Hematopoietic multipotent progenitor cell treated with erythropoietin and hydrocortisone succinate and interleukin-3 and kit ligand, for 15 days (in vitro differentiated cells): Measurements from ENCODE around the gene SLC2A6.

Experiments used
- DNase-seq: peaks from one replicate; pipeline ENCODE4 v3.0.0-alpha.2; 2015; ENCODE audit warnings: low spot score

The SLC2A6 gene

DNA sequence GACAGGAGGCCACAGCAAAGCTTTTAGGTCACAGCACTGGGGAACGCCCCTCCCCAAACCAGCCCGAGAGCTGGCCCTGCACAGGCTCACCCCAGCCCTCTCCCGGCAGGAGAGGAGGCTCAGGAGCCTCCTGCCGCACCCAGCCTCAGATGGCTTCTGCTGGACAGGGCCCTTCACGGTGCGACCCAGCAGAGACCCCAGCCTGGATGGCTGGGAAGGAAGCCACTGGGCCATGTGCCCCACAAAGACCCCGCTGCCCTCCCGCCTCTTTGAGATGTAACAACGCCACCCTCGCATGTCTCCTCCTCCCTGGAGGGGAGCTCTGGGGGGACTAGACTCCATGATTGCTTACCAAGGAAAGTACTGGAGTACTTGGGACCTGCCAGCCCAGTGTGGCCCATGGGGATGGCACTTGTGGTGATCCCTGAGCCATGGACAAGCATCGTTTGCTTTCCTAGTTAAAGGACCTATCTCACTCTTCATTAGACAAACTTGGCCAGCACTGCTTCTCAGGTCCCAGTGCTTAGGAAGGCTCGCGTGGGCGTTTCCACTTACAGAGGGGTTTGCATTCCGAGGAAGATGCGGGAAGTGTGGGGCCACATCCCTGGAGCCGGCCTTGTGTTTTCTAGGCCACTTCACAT is 36.8 kb upstream of the SLC2A6 start:
- no peak for DNase-seq

DNA sequence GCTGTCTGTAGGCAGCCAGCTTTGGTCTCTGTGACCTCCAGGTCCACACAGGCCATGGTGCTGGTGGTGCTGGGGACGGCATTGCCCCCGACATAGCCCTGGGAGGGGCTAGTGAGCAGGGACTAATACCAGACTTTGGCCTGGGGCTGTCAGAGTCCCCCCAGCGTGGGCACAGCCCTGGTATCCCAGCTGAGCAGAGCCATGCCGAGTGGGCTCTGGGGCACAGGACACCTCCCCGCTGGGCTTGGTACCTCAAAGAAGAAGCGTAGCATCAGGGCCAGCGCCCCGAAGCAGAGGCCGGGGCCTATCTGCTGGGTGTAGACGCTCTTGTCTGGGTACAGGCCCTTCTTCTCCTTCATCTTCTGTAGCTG is 36.3 kb upstream of the SLC2A6 start:
- no peak for DNase-seq

DNA sequence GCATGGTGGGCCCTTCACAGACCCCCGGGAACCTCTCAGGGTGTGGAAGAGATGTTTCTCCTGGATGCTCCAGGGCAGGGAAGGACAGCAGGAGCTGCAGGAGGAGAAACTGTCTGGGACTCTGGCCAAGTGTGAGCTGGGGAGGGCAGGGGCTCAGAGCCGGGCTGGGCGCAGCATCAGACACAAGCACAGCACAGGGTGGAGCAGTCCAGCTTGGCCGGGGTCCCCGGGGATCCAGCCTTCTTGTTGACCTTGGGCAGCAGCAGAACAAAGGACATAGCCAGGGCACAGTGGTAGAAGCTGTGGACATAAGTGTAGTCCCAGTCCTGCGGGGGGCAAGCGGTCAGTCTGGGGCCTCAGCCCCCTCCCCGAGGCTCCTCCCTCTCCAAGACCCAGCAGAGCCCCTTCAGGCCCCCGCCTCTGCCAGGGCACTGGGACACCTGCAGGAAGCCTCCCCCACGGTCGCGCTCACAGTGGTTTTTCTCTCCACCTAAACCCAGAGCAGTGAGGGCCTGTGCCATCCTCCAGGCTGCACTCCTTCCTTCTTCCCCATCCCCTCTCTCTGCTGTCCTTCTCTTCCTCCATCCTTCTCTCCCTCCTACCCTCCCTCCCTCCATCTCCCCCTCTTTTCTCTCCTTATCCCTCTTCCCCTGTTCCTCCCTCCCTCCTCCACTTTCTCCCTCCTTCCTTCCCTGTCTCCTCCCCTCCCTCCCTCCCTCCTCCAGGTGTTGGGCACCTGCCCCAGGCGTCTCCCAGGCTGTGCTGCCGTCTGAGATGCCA is 35.8 kb upstream of the SLC2A6 start:
- peak; percentile 11 for DNase-seq

DNA sequence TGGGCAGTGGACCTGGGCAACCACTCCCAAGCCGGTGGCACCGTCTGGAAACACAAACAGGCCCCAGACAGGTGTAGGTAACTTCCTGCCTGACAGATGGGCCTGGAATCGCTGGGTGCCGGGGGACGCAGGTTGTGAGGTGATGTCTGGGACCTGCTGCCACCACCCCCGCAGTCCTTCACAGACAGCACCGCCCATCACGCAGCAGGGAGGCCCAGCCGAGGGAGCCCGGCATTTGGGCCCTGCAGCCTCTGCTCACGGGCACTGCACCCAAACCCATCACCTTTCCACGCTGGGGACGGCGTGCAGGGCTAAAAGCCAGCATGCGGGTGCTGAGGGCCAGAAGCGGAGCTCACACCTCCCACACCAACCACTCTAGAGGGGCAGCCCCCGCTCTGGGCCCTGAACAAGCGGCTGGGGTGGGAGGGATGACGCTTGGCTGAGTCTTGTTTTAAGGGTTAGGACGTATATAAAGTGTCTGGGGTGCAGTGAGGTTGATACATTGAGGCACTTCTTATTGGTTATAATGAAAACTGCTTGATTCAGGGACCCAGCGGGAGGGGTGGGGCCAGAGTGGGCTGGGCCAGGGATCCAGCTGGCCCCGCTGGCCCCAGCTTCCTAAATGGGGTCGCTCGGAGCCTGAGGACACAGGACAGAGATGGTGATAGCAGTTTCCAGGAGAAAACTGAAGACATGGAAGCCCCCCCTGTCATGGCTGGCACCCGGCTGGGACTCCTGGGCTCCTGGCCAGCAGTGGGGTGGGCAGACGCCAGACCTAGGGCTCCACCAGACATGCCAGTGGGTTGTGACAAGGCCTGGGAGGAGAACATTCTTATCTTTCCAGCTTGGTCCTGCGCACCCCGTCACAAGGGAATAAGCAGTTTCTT is 34.6 kb upstream of the SLC2A6 start:
- peak; percentile 40 for DNase-seq

DNA sequence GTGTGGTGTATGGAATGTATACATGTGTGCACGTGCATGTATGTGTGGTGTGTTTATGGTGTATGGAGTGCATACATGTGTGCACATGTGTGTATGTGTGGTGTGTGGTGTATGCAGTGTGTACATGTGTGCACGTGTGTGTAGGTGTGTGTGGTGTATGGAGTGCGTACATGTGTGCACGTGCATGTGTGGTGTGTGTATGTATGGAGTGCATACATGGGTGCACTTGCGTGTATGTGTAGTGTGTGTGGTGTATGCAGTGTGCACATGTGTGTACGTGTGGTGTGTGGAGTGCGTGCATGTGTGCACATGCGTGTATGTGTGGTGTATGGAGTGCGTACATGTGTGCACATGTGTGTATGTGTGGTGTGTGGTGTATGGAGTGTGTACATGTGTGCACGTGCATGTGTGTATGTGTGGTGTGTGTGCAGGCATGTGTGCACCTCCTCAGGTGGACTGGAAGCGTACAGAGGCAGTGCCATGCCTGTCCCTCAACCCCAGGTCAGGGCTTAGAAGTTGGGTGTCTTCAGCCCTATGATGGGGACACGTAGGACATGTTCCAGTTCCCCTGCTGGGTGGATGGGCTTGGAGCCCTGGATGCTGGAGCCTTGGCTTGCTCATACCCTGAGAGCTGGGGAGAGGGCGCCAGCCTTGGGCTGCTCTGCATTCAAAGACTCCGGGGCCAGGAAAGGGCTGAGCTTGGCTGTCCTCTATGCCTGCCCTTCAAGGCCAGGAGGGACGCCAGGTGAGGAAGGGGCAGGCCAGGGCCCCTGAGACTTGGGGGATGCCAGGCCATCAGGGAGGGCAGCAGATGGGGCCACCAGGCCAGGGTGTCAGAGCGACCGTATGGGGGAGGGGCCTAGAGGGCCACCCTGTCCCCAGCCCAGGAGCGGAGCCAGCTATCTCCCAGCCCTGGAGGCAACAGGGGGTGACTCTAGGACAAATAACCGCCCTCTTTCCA is 33.6 kb upstream of the SLC2A6 start:
- DNase-seq = no peak

DNA sequence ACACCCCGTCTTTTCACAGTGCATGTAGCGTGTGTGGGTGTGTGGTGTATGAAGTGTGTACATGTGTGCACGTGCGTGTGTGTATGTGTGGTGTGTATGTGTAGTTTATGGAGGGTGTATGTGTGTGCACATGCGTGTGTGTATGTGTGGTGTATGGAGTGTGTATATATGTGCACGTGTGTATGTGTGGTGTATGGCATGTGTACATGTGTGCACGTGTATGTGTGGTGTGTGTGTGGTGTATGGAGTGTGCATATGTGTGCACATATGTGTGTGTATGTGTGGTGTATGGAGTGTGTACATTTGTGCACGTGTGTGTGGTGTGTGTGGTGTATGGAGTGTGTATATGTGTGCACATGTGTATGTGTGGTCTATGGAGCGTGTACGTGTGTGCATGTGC is 32.7 kb upstream of the SLC2A6 start:
- no peak for DNase-seq

DNA sequence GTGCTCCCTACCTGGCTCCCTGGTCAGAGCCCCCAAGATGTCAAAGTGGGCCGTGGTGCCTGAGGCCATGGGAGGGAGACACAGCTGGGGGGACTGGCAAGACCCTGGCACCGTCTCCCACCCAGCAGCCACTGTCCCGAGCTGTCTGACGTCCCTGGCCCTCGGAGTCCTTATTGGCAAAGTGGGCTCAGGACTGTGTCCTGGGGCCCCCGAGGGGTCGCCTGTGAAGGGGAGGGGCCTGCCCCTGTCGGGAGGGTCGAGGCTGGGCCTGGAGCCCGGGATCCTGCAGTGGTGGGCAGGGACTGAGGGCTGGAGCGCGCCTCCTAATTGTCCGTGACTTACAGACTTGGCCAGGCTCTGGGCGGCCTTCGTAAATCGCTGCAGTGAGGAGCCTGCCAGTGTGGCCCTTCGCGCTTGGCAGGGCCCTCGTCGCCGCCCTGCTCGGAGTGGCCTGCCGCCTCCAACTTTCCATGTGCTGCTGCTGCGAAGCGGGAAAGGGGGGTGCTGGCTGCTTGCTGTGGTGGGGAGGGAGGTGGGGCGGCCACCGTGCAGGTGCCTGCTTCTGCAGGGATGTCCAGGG is 32.1 kb upstream of the SLC2A6 start:
- DNase-seq = no peak

DNA sequence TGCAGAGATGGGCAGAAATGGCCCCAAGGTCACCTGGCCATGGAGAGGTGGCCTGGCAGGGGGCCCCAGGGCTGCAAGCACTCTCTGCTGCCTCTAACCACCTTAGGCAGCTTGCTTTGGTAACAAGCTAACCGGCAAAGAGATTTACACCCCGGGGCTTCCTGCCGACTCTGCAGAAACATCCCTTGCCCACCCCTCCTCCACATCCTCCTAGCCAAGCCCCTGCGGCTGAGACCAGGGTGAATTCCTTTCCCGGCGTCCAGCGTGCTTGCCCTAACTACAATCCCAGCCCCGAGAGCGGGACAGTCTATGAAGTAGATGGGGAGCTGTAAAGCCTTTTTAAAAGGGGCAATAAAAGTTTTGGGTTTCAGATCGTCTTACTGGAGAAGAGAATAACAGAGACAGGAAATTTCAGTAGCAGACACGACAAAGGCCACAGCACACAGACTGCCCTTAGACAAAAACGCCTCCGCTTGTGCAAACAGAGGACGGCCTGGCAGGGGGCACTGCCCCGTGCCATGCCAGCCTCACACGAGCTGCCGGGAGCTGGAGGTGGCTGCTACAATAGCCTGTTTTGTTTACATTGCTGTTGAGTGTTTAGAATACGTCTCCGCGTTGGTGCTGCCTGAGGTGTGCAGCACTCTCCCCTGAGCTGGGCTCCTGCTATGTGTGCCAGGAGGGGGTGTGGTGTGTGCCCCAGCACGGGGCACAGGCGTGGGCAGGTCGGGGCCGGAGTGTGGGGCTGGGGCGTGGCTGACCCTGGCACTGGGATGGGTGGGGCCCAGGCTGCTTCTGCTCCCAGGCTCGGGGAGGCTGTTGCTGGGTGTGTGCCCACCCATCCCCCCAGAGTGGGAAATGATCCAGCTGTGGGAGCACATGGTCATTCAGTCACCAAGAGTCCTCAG is 30.5 kb upstream of the SLC2A6 start:
- peak; percentile 15 for DNase-seq

DNA sequence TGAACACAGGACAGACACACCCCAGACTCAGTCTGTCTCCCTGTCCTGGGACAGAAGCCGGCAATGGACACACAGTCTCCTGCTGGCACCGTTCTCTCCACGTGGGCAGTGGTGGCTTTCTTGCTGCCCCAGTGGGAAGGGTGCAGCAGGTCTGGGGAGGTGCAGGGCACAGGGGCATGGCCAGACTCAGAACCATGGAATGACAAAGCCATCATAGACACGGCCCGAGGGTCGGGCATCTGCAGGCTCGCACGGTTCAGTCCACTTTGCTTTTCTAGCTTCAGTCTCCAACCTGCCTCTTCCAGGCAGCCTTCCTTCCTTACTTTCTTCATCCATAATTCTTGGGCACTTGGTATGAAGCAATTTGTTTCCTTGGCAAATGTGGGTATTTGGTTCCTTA is 29.1 kb upstream of the SLC2A6 start:
- DNase-seq = no peak

DNA sequence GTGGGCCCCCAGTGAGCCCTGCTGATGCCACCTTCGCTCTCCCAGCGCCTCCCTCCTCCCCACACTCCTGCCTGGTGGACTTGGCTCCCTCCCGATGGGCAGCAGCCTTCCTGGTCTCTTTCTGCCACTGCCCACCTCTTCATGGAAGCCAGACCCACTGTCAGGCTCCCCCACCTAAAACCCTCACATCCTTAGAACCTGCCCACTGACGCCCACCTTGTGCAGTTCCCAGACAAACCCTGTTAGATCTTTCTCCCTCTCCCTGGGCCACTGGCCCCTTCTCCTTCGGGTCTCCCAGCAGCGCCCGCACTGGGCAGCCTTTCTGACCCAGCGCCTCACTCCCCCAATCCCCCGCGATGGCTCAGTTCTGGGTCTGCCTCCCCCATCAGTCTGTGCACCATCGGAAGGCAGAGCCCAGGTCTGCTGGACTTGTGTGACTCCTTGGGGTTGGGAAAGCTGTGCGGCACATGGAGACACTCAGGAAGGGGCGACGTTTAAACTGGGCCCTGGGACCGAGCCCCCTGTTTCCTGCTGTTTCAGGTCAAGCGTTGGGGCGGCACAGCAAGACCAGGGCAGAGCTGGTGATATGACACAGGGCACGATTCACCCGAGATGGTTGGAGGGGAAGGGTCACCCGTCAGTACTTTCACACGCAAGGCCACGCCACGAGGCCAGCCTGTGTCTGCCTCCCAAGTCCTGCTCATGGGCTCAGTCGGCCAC is 28.5 kb upstream of the SLC2A6 start:
- DNase-seq = no peak

DNA sequence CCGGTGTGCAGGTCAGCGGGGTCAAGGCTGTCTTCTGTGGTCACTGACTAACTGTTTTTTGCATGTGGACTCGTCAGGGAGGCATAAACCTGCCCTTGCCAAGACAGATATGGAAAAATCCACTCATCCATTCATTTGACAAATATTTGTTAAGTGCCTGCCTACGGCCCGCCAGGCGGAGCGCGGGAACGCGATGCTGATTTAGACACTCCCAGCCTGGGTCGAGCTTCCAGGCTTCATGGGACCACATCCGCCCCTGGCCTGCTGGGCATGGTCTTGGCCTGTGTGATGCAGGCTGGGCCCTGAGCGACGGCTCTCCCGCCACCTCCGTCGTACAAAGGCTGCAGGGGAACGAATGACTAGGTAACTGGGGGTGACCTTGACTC is 27.7 kb upstream of the SLC2A6 start:
- DNase-seq = no peak

DNA sequence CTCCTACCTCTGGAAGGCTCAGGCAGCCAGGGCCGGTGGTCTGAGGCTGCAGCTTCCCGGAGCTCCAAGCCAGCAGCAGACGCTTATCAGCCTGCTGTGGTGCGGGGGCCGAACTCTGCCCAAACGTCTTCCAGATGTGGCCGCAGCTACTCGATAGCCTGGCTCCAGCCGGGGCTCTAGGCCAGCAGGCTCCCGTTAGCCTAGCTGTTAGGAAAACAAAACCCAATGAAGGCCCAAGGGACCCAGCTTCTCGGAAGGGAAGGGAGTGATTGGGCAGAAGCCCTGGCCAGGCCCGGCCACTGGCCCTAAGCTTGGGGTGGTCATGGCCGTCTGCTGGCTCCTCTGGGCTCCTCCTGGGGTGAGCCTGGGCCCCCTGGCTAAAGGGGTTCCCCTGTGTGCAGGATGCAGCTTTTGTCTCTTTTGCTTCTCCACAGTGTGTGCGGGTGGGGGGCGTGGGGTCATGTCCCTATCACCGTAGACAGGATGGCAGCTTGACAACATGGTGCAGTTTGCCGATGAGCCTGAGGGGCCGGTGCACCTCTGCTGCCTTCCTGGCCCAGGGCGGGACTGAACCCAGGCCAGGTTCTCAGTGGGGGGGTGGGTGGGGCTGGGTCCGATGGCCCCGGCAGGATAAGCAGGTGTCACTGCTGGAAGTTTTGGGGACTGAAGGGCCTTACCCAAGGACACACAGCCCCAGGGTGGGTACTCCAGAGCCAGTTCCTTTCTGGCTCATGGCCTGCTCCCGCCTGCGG is 27.2 kb upstream of the SLC2A6 start:
- no peak for DNase-seq

DNA sequence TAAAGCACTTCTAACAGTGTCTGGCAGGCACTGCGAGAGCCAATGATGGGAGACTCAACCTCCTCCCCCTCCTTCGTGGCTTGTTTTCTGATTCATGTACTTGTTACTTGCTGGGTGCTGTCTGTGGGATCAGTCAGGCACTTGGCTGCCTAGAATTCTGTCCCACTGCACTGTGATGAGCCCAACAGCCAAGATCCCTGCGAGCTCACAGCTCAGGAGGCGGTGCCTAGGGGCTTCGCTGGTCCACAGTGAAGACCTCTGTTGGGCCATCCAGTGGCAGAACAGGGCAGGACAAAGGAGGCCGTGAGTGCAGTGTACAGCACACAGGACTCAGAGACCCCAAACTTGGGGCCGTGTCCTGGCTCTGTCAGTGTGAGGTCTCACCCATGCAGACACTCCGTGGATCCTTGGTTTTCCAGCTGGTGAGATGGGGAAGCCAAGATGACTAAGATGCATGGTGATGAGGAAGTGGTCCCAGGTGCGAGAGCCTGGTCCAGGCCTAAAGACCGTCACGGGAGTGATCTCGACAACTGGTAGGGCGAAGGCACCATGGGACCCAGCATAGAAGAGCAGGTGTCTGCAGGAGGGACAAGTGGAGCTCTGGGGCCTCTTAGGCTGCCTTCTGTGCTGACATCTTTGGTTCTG is 26.4 kb upstream of the SLC2A6 start:
- DNase-seq = no peak

DNA sequence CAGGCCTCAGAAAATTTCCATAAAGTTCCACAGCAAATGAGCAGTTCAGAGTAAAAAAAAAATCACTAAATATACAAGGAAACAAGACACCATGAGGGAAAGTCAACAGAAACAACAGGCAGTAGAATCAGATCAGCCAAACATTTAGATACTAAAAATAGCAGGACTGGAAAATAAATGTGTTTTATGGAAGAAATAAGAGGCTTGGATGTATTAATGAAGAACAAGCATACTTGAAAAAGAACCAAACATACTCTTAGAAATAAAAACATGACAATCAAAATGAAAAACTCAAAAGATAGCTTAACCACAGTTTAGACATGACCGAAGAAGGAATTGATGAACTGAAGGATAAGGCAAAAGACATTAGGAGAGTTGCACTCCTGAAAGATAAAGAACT is 23.2 kb upstream of the SLC2A6 start:
- DNase-seq = no peak

DNA sequence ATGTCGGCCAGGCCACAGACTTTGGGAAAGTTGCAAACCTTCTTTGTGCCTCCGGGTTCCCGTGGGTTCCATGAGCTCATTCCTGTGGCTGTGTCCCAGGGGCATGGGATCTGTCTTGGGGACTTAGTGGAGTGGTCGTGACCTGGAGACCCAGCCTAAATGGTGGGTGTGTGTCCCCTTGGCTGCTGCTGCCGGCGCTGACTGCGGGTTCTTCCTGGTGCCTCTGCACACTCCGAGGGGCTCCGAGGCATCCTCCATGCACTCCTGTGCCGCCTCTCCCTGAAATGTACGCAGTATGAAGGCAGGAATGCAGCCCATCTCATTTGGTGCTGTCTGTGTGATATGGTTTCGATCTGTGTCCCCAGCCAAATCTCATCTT is 21.0 kb upstream of the SLC2A6 start:
- DNase-seq = no peak

DNA sequence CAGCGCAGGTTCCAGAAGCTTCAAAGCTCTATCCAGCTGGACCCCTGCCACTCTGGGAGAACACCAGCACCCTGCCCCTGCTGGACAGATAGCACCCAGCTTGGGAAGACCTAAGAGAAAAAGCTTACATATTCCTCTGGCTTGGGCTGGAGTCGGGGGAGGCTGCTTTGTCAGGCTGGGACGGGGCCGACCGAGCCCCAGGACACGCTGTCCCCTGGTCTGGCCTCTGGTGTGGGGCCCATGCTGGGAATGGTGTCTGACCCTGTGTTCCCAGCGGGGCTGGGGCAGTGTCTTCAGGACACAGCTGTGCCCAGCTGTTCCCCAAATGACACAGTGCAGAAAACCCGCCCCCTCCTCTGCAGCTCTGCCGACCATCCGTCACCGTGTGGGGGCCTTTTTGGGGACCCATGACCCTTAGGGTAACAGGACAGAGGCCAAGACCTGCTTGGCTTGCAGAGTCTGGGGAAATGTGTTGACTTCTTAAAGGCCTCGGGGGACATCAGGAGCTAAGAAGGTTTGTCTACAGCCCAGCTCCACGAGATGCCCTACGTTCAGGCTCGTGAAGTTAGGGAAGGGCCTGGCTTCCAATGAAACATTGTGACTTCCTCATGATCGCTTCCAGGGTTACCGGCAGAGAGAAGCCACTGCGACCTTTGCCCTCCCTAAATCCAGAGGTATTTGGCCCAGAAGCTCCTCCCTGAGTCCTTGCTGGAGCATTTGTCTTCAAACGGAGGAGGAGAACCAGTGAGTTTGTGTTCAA is 20.4 kb upstream of the SLC2A6 start:
- no peak for DNase-seq
